Common myeloid progenitor, CD34-positive (primary cell): ENCODE data around the gene MACROD2.

Experiments
- CTCF ChIA-PET: fragments of 350-600 bp; sonication (Branson Sonifier 250); formaldehyde crosslinking; loops from one replicate; lab custom pipeline; 2021; ENCODE audit warnings: antibody characterized with exemption; lab: Charles Lee
- POLR2A ChIA-PET: fragments of 350-600 bp; sonication (Branson Sonifier 250); formaldehyde crosslinking; loops from one replicate; lab custom pipeline; 2021; ENCODE audit warnings: antibody characterized with exemption; lab: Charles Lee
- DNase-seq, 3 donors: peaks; one replicate each; pipeline versions ENCODE4 v3.0.0 to v3.0.0-alpha.2; 2013
- H3K27ac ChIP-seq, 2 experiments: 1 replicate in 1 of 2; 2 replicates in 1 of 2; pipeline ENCODE4 v1.7.0; 2013; ENCODE audit warnings: inconsistent platforms in 2 of 2, low read length in 2 of 2, mild to moderate bottlenecking in 2 of 2, low read depth in 1 of 2, moderate library complexity in 1 of 2; ENCODE audit not compliant: severe bottlenecking in 2 of 2, insufficient read depth in 1 of 2, poor library complexity in 1 of 2
- H3K27me3 ChIP-seq, 5 experiments: replicated peaks in 2 of 5; 1 replicate in 3 of 5; 2 replicates in 2 of 5; pipeline versions ENCODE4 v1.6.1 to v1.7.0; 2013; ENCODE audit warnings: low read length in 4 of 5, mild to moderate bottlenecking in 2 of 5, moderate library complexity in 2 of 5, inconsistent platforms in 1 of 5; ENCODE audit not compliant: insufficient read depth in 5 of 5, control insufficient read depth in 4 of 5
- H3K36me3 ChIP-seq, 4 experiments: 1 replicate in 2 of 4; 2 replicates in 2 of 4; pipeline versions ENCODE4 v1.6.1 to v1.7.0; 2013; ENCODE audit warnings: low read length in 3 of 4, control low read depth in 1 of 4, mild to moderate bottlenecking in 1 of 4; ENCODE audit not compliant: control insufficient read depth in 4 of 4, insufficient read depth in 4 of 4
- H3K4me1 ChIP-seq, 4 experiments: 1 replicate in 3 of 4; 2 replicates in 1 of 4; pipeline versions ENCODE4 v1.6.1 to v1.7.1; 2013; ENCODE audit warnings: low read length in 3 of 4, mild to moderate bottlenecking in 3 of 4, control low read depth in 1 of 4, inconsistent platforms in 1 of 4, moderate library complexity in 1 of 4; ENCODE audit not compliant: control insufficient read depth in 4 of 4, insufficient read depth in 4 of 4; ENCODE audit errors: control extremely low read depth in 1 of 4
- H3K4me3 ChIP-seq, 7 experiments: 1 replicate in 4 of 7; 2 replicates in 3 of 7; pipeline versions ENCODE4 v1.5.1 to v1.7.0; 2013; ENCODE audit warnings: mild to moderate bottlenecking in 7 of 7, low read length in 6 of 7, moderate library complexity in 6 of 7, inconsistent platforms in 2 of 7, low read depth in 2 of 7, control low read depth in 1 of 7; ENCODE audit not compliant: insufficient read depth in 4 of 7, control insufficient read depth in 1 of 7; ENCODE audit errors: extremely low read depth in 1 of 7
- H3K9me3 ChIP-seq, 5 experiments: 1 replicate in 4 of 5; 2 replicates in 1 of 5; pipeline versions ENCODE4 v1.6.1 to v1.7.1; 2013; ENCODE audit warnings: low read length in 4 of 5, mild to moderate bottlenecking in 2 of 5, inconsistent platforms in 1 of 5, low read depth in 1 of 5, moderate library complexity in 1 of 5; ENCODE audit not compliant: control insufficient read depth in 4 of 5, insufficient read depth in 2 of 5; ENCODE audit errors: control extremely low read depth in 1 of 5
- WGBS: methylation state at CpG from one replicate; pipeline ENCODE4 v1.1.5; 2013; ENCODE audit not compliant: insufficient coverage; 5-methylcytosine and 5-hydroxymethylcytosine counted together

MACROD2 gene

DNA sequence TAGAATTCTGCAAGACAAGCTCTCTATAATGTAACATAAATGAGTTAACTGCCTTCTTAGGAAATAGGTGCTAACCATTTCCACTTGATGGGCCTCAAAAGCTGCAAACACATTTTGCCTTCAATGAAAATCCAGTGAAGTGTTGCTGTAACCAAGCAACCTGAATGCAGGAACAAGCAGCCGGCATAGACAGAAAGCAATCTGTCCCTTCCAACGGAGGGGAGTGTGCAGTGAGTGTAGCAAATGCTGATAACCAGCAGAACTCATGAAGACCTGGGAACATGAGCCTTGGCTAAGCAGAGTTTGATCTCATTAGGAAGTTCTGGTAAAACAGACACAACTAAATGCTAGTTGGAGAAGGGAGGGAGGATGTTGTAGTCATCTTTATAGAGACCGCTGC lies 1880.1 kb downstream of the MACROD2 start:
- H3K27ac ChIP-seq = no peak overlapping the region
- ChIA-PET CTCF (no interaction called here), POLR2A (no interaction called here)
- H3K36me3 ChIP-seq = no peaks in the 10 kb centered on the region
- H3K4me1 ChIP-seq = no peaks in the 10 kb centered on the region
- peaks cover 0 to 4% (median 0%) of the 10 kb centered on the region in 5 experiments for H3K9me3 ChIP-seq
- H3K27me3 ChIP-seq = peaks cover 0 to 9% (median 0%) of the 10 kb centered on the region in 5 experiments
- no peak for DNase-seq
- H3K4me3 ChIP-seq = no peak overlapping the region
- WGBS = 100% methylated on average over 2 of the region's 3 CpGs

DNA sequence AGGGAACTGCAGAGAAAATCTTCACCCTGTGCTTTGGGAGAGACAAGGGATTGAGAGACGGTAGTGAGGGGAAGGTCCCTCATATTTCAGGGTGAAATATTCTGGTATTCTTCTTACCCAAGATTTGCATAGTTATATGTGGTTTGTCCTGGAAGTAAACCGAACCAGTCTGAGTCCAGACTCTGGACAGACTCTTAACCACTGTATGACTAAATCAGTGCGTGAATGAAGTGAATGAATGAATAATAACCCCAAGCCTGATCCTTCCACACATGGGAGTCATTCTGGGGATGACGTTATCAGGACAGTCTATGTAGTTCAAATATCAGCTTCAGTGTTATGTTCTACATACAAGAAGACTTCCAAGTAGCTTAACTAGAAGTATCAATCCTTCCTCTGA lies 1887.2 kb downstream of the MACROD2 start:
- DNase-seq = no peak
- H3K4me1 ChIP-seq = no peaks in the 10 kb centered on the region
- H3K36me3 ChIP-seq = no peaks in the 10 kb centered on the region
- ChIA-PET CTCF (interaction anchor here (1.9 kb wide), 1 partner anchor 11 kb away, joined by 6 read pairs; no protein-coding TSS in a partner anchor), POLR2A (interaction anchor here (0.6 kb wide), 1 partner anchor 53 kb away, joined by 3 read pairs; no protein-coding TSS in a partner anchor)
- peaks cover 0 to 29% (median 7%) of the 10 kb centered on the region in 5 experiments for H3K9me3 ChIP-seq
- H3K27ac ChIP-seq = no peak overlapping the region
- H3K4me3 ChIP-seq = no peak overlapping the region
- H3K27me3 ChIP-seq = peaks cover 0 to 16% (median 4%) of the 10 kb centered on the region in 5 experiments
- WGBS = 90% methylated on average over 2 of the region's 4 CpGs

GRCh38 chr20:15886250-15886649 lies 1890.9 kb downstream of the MACROD2 start:
- DNase-seq = no peak
- H3K27ac ChIP-seq = no peak overlapping the region
- peaks cover 3 to 29% (median 9%) of the 10 kb centered on the region in 5 experiments for H3K9me3 ChIP-seq
- ChIA-PET CTCF (no interaction called here), POLR2A (no interaction called here)
- H3K4me3 ChIP-seq = no peak overlapping the region
- WGBS = no CpG with 5 or more reads among the region's 2 CpGs
- no peaks in the 10 kb centered on the region for H3K4me1 ChIP-seq
- H3K27me3 ChIP-seq = peaks cover 0 to 21% (median 4%) of the 10 kb centered on the region in 5 experiments
- H3K36me3 ChIP-seq = no peaks in the 10 kb centered on the region

GRCh38 chr20:15887387-15887786 lies 1892.1 kb downstream of the MACROD2 start:
- H3K27me3 ChIP-seq = peaks cover 0 to 27% (median 7%) of the 10 kb centered on the region in 5 experiments
- H3K4me1 ChIP-seq = no peaks in the 10 kb centered on the region
- H3K27ac ChIP-seq = no peak overlapping the region
- no peak for DNase-seq
- no peaks in the 10 kb centered on the region for H3K36me3 ChIP-seq
- peaks cover 3 to 26% (median 6%) of the 10 kb centered on the region in 5 experiments for H3K9me3 ChIP-seq
- H3K4me3 ChIP-seq = no peak overlapping the region
- 100% methylated on average over 1 of the region's 2 CpGs for WGBS
- CTCF ChIA-PET = interaction anchor here (0.6 kb wide), 1 partner anchor 18 kb away, joined by 4 read pairs; no protein-coding TSS in a partner anchor
- POLR2A ChIA-PET = no interaction called here

DNA sequence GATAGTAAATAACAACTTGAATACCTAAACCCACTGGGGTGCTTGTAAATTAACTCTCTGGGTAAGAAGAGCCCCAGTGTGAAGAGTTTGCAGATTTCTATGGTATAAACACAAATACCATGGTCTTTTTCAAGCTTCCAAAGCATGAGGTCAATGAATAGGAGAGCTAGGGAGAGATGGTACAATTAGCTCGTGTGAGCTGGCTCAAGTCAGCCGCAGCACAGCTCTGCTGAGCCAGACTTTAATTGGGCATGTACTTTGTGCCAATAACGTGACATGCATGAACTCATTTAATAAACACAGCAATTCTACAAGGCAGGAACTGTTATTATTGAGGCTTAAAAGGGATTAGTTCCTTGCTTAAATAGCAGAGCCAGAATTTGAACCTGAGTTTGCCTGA lies 1893.7 kb downstream of the MACROD2 start:
- 100% methylated on average over 2 of the region's 3 CpGs for WGBS
- CTCF ChIA-PET = no interaction called here

DNA sequence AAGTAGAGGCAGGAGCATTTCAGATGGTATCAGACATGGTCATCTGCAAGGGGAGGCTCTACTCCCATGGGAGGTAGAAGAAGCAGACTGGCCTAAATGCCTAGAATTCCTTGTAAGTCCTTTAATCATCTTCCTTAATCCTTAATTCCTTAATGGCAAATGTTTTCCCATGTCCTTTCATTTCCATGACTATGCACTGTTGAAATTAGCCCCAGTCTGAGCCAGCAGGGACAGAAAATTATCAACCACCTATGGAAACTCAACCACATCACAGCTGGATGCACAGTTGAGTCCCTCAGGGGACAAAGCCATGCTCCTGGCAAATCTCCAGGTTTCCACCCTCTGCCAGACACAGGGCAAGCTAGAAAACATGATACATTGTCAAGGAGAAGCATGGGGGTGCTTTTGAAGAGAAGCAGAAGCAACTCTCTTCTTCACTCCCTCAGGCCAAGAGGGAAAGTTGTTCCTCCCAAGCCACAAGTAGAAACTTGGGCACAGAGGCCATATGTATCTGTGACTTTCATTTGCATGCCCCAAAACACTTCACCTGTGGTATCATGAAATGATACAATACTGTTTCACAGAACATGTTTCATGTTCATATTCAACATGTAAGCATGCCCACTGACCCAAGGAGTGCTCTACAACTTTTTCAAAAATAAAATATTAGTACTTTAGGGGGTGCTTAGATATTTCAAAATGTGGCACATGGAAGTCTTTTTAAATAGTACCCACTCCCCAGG lies 1894.4 kb downstream of the MACROD2 start:
- Histone ChIP-seq H3K4me1 (no peaks in the 10 kb centered on the region), H3K9me3 (peaks cover 3 to 26% (median 6%) of the 10 kb centered on the region in 5 experiments), H3K4me3 (no peak overlapping the region), H3K36me3 (no peaks in the 10 kb centered on the region), H3K27ac (no peak overlapping the region), H3K27me3 (peaks cover 0 to 32% (median 7%) of the 10 kb centered on the region in 5 experiments)
- peak in 1 of 3 donors; percentile 11 for DNase-seq
- POLR2A ChIA-PET = no interaction called here
- CTCF ChIA-PET = no interaction called here

More for the DNA sequence above, 1893.7 kb downstream of the MACROD2 start:
- H3K27ac ChIP-seq = no peak overlapping the region
- no peak for DNase-seq
- POLR2A ChIA-PET = interaction anchor here (0.6 kb wide), 1 partner anchor 155 kb away, joined by 3 read pairs; no protein-coding TSS in a partner anchor
- no peaks in the 10 kb centered on the region for H3K36me3 ChIP-seq
- peaks cover 0 to 32% (median 7%) of the 10 kb centered on the region in 5 experiments for H3K27me3 ChIP-seq
- H3K4me1 ChIP-seq = no peaks in the 10 kb centered on the region
- H3K9me3 ChIP-seq = peaks cover 3 to 26% (median 6%) of the 10 kb centered on the region in 5 experiments
- H3K4me3 ChIP-seq = no peak overlapping the region

DNA sequence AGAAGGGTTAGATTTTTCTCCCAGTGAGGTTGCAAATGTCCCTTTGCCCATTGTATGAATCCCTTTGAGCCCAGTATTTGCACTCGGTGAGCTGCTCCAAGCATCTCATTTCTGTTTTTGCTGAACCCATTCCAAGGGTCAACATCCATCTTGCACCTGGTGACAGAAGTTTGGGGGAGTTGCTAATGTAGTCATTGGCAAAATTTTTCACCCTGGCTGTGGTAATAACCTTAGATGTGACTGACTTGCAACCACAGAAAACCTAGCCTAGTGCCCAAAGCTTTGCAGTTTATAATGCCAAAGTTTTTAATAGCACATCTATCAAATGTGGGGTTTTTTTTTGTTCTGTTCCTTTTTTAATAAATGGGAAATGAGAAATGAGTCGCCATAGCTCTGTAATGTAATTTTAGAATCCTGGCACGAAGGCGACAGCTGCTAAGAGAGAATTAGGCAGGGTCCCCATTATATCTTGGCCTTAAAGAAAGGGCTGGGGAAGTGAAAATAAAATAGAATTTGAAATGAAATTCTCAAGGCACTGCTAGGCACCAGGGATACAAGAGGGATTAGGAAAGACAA lies 1895.2 kb downstream of the MACROD2 start:
- no peak for DNase-seq
- peaks cover 1 to 25% (median 3%) of the 10 kb centered on the region in 5 experiments for H3K9me3 ChIP-seq
- ChIA-PET POLR2A (no interaction called here), CTCF (no interaction called here)
- H3K4me1 ChIP-seq = peaks cover 0 to 6% (median 3%) of the 10 kb centered on the region in 4 experiments
- peaks cover 0 to 32% (median 7%) of the 10 kb centered on the region in 5 experiments for H3K27me3 ChIP-seq
- WGBS = 91% methylated on average over 3 of the region's 4 CpGs
- H3K36me3 ChIP-seq = no peaks in the 10 kb centered on the region
- H3K4me3 ChIP-seq = no peak overlapping the region
- H3K27ac ChIP-seq = no peak overlapping the region
